Fibroblast of mammary gland (primary cell): ENCODE data around the gene MYLK3.
A peak's percentile ranks its signal among the peaks of the same experiment; 100 is the strongest.

Source experiments
- DNase-seq: peaks from one replicate; pipeline ENCODE4 v3.0.0-alpha.2; 2010; ENCODE audit warnings: low read depth
- H3K4me3 ChIP-seq: 2 replicates; pipeline ENCODE4 v1.5.1; 2011; ENCODE audit warnings: low read depth, mild to moderate bottlenecking, low read length, moderate library complexity; ENCODE audit not compliant: control insufficient read depth
- CTCF ChIP-seq: conservative IDR thresholded peaks from 2 replicates; pipeline ENCODE4 v1.5.1; 2011; ENCODE audit warnings: low read depth, low read length, inconsistent platforms; ENCODE audit not compliant: control insufficient read depth, insufficient read depth

MYLK3 gene

GRCh38 chr16:46709469-46710005 lies 38.6 kb downstream of the MYLK3 start:
- DNase-seq = peak; percentile 20
- TF ChIP-seq CTCF = no peak
- H3K4me3 ChIP-seq = no peak overlapping the region

GRCh38 chr16:46706642-46707041 lies 41.5 kb downstream of the MYLK3 start:
- TF ChIP-seq CTCF = no peak
- no peak overlapping the region for H3K4me3 ChIP-seq
- DNase-seq = no peak

GRCh38 chr16:46702030-46702429 lies 46.1 kb downstream of the MYLK3 start:
- no peak overlapping the region for H3K4me3 ChIP-seq
- no peak for DNase-seq
- no peak for TF ChIP-seq CTCF

GRCh38 chr16:46701615-46702014 lies 46.5 kb downstream of the MYLK3 start:
- no peak overlapping the region for H3K4me3 ChIP-seq
- DNase-seq = no peak
- no peak for TF ChIP-seq CTCF

GRCh38 chr16:46700048-46700447 lies 48.1 kb downstream of the MYLK3 start:
- TF ChIP-seq CTCF = no peak
- H3K4me3 ChIP-seq = no peak overlapping the region
- DNase-seq = no peak

- DNase-seq = no peak
- TF ChIP-seq CTCF = no peak
- no peak overlapping the region for H3K4me3 ChIP-seq
Observed at GRCh38 chr16:46696957-46697356, 51.2 kb downstream of the MYLK3 start.

- DNase-seq = no peak
- no peak for TF ChIP-seq CTCF
- no peak overlapping the region for H3K4me3 ChIP-seq
Observed at GRCh38 chr16:46695937-46696336, 52.2 kb downstream of the MYLK3 start.
